Measurements from ENCODE around the gene L3MBTL1.

The L3MBTL1 gene

DNA sequence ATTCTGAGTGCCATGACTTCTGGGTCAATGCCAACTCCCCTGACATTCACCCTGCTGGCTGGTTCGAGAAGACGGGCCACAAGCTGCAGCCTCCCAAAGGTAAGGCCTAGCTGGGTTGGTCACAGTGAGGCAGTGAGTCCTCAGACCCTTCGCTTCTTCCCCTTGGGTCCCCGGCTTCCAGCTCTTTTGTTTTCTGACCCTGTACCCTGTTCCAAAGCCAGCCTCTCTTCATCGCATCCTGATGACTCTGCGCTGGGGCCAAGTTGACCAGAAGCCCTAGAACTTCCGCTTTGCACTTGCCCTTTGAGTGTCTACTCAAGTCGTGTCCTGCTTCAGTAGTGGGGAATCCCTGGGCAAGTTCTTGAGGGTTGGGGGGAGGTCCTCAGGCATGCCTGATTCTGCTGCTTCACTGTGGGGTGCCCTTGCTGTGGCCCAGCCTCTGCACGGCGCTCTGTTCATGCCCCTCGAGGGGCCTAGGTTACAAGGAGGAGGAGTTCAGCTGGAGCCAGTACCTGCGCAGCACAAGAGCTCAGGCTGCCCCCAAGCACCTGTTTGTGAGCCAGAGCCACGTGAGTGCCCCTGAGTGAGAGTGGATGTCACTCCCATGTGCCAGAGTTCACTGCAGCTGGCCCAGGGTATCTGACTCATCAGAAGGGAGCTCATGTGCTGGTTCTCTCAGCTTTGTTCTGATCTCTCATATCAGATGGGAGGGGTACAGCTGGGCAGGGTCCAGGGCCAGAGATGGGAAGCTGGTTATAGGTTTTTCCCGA is 23.0 kb downstream of the L3MBTL1 start:
- in situ Hi-C loops (cut with MboI; ENCODE audit: low pct_unique_long_range_greater_than_20kb, low sequenced_read_pairs): loop anchor here (25.0 kb wide), 1 partner anchor 557 kb away; no protein-coding TSS in a partner anchor
- DNase-seq: no peak

DNA sequence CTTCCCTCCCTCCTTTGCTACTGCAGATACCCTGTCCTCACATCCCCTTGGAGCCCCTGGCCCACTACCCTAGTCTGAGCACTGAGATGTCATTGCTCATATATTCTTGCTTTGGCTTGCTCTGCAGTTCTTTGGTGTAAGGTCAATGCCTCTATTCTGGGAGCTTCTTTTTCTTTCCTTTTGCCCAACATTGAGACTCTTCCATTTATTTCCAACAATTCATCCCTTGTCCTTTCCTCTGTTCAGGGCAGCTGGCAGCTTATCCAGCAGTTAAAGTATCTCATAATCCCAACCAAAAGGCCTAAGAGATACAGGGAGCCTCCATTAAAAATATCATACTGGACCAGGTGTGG is 23.6 kb downstream of the L3MBTL1 start:
- in situ Hi-C loops (cut with MboI; ENCODE audit: low pct_unique_long_range_greater_than_20kb, low sequenced_read_pairs): loop anchor here (25.0 kb wide), 1 partner anchor 556 kb away; no protein-coding TSS in a partner anchor
- DNase-seq: no peak

DNA sequence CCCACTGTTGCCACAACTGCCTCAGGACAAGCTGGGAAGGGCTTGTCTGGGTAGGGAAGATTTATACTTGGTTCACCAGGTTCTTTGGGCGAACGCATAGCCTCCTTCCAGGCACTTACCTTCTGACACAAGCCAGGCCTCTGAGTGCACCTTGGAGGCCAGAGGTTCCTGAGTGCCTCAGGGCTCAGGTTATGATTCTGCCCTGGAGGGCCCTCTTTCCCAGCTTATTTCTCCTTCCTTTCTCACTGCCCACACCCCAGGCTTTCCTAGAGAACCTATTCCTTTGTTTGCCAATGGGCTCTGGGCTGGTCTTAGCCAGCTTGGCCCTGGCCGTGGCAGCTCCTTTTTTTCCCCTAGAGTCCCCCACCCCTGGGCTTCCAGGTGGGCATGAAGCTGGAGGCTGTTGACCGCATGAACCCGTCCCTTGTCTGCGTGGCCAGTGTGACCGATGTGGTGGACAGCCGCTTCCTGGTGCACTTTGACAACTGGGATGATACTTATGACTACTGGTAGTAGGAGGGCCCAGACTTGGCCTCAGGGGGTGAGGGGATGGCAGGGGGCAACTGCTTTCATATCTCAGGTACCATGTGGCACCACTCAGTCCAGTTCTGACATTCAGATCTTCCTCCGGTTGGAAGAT is 25.0 kb downstream of the L3MBTL1 start:
- DNase-seq: no peak
- in situ Hi-C loops (cut with MboI; ENCODE audit: low pct_unique_long_range_greater_than_20kb, low sequenced_read_pairs): loop anchor here (25.0 kb wide), 1 partner anchor 555 kb away; no protein-coding TSS in a partner anchor

DNA sequence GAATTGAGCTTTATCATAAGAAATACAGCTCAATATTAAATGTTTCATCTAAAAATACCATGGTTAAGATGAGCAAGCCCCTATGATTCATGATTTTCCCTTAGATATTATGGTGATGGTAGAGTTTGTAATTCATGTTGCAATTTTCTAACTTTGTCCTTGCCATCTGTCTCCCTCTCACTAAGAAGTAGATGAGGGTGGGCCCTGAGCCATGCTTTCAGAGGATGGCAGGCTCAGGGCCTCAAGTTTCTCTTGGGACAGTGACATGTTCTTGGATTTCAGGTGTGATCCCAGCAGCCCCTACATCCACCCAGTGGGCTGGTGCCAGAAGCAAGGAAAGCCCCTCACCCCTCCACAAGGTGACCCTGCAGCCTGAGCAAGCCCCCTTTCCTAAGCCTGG is 25.6 kb downstream of the L3MBTL1 start:
- in situ Hi-C loops (cut with MboI; ENCODE audit: low pct_unique_long_range_greater_than_20kb, low sequenced_read_pairs): loop anchor here (25.0 kb wide), 1 partner anchor 554 kb away; no protein-coding TSS in a partner anchor
- no peak for DNase-seq

DNA sequence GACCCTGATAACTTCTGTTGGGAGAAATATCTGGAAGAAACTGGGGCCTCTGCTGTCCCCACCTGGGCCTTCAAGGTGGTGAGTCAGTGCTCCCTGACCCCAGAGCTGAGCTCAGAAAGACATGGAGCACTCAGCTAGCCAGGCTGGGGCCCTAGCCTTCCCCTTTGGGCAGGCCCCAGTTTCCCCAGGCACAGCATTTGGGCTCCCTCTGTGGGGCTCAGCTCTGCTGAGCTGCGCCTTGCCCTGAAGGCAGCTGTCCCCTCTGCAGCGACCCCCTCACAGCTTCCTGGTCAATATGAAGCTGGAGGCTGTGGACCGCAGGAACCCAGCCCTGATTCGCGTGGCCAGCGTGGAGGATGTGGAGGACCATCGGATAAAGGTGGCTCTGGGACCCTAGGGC is 26.5 kb downstream of the L3MBTL1 start:
- in situ Hi-C loops (cut with MboI; ENCODE audit: low pct_unique_long_range_greater_than_20kb, low sequenced_read_pairs): loop anchor here (25.0 kb wide), 1 partner anchor 553 kb away; no protein-coding TSS in a partner anchor
- DNase-seq: no peak

DNA sequence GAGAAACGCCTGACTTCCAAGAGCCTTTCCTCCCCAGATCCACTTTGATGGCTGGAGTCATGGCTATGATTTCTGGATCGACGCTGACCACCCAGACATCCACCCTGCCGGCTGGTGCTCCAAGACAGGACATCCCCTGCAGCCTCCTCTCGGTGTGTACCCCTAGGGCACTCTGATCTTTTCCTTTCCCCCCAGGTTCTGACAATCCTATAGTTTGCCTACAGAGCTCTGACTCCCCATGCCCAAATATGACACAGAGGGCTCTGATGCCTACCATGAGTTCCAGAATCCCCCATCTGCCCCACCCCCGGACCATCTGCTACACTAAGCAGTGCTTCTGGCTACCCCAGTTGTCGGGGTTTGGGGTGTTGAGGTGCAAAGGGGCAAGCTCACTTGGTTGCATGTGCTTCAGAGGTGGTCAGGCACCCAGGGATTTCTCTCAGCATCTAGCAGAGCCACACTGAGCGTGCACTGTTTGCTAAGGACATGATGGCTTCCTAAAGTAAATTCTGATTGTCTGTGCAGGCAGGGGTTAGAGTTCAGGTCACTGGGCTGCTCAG is 27.4 kb downstream of the L3MBTL1 start:
- in situ Hi-C loops (cut with MboI; ENCODE audit: low pct_unique_long_range_greater_than_20kb, low sequenced_read_pairs): loop anchor here (25.0 kb wide), 1 partner anchor 552 kb away; no protein-coding TSS in a partner anchor
- DNase-seq: no peak

DNA sequence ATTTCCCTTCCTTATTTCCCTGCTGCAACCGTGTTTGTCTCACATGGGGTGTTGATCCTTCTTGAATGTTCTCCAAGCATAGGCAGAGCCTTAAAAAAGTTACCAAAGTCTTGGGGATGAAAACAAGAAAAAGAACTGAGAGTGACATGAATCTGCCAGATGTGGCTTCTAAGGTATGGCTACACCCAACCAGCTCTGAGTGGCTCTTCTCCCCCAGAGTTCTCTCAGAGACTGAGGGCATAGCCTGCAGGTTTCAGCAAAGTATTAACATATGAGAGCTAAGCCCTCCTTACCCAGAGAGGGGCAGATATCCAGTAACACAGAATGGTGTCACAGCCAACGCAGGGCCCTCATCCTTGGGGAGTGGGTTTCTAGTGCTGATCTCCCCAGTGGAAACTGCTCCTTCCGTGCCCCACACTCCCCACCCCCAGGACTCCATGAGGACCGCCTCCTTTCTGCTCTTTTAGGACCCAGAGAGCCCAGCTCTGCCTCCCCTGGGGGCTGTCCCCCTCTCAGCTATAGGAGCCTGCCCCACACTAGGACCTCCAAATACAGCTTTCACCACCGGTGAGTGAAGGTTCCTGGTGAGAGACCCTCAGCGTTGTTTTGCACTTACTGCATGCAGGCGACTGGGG is 28.0 kb downstream of the L3MBTL1 start:
- no peak for DNase-seq
- in situ Hi-C loops (cut with MboI; ENCODE audit: low pct_unique_long_range_greater_than_20kb, low sequenced_read_pairs): loop anchor here (25.0 kb wide), 1 partner anchor 552 kb away; no protein-coding TSS in a partner anchor

DNA sequence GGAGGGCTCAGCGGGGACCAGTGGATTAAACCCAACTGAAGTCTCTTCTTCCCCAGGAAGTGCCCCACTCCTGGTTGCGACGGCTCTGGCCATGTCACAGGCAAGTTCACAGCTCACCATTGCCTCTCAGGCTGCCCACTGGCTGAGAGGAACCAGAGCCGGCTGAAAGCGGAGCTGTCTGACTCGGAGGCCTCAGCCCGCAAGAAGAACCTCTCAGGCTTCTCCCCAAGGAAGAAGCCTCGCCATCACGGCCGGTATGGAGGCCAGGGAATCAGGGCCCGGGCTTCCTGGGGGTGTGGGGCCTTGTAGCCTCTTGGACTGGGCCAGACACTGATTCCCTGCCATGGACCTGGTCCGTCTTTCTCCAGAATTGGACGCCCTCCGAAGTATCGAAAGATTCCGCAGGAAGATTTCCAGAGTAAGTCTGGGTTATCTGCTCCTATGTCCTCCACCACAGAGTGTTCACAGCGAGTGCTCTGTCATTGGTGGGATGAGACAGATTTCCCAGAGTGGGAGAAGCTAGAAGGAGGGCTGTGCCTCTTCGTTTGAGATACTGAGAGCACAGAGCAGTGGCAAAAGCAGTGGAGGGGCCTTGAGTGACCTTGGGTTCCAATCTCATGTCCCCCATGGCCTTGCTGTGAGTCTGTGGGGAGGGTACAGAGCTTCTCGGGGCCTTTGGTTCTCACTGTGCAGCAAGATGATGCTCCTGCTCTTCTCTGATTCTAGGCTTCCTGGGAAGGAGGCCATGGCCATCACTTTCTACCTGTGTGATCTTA is 28.7 kb downstream of the L3MBTL1 start:
- in situ Hi-C loops (cut with MboI; ENCODE audit: low pct_unique_long_range_greater_than_20kb, low sequenced_read_pairs): loop anchor here (25.0 kb wide), 1 partner anchor 551 kb away; no protein-coding TSS in a partner anchor
- DNase-seq: no peak

DNA sequence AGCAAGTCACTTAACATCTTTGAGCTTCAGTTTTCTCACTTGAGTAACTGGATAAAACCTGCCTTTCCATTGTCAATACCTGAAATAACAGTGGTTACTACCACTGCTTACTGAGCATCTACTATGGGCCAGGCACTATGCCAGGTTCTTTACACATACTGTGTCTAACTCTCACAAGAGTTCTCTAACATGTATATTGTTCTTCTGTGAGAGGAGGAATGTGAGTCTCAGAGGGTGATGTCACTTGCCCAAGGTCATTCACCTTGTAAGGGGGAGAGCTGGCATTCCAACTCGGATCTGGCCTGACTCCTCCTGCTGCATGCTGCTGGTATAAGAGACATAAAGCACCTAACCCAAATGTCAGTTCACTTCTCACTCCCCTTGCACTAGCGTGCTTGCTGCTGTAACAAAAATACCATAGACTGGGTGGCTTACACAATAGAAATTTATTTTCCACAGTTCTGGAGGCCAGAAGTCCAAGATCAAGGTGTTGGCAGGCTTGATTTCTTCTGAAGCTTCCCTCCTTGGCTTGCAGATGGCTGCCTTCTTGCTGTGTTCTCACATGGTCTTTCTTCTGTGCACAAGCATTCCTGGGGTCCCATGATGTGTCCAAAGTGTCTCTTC is 29.4 kb downstream of the L3MBTL1 start:
- in situ Hi-C loops (cut with MboI; ENCODE audit: low pct_unique_long_range_greater_than_20kb, low sequenced_read_pairs): loop anchor here (25.0 kb wide), 1 partner anchor 550 kb away; no protein-coding TSS in a partner anchor
- no peak for DNase-seq

DNA sequence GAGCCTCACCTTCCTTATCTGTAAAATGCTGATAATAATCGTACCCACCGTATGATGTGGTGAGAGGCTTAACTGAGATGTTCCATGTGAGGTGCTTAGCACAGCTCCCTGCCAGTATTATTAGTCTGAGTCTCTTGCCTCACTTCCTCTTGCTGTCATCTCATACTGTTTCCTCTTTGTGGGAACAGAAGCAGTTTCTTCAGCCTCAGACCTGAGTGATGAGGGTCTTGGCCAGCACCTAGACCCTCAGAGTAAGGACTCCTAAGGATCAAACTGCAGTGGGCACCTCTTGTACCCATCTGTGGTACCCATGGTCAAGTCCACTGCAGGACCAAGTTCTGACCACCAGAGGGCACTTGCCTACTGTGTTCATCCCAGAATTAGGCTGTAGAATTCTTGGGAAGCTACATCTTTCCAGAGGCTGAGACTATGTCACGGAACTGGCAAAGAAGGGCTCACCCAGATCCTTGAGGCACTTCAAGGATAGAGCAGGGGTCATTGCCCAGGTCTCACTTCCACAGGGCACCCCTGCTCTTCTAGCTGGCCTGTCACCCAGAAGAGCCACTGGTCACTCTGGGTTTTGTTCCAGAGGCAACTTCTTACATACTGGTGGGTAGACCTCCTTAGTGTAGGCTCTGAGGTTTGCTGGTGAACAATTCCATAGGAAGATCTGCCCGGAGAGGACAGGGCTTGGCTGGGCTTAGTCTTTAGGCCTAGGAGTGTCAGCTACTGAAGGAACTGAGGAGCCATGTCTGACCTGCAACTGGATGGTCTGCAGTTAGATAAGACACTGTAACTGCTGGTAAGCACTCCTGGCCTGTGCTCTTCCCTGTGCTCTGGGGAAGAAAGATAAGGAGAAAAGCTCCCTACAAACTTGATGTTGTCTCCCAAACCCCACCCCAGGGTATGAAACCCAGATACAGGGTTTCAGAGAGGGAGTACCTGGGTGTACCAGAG is 30.7 kb downstream of the L3MBTL1 start:
- peak; percentile 37 for DNase-seq
- in situ Hi-C loops (cut with MboI; ENCODE audit: low pct_unique_long_range_greater_than_20kb, low sequenced_read_pairs): loop anchor here (25.0 kb wide), 1 partner anchor 549 kb away; no protein-coding TSS in a partner anchor

DNA sequence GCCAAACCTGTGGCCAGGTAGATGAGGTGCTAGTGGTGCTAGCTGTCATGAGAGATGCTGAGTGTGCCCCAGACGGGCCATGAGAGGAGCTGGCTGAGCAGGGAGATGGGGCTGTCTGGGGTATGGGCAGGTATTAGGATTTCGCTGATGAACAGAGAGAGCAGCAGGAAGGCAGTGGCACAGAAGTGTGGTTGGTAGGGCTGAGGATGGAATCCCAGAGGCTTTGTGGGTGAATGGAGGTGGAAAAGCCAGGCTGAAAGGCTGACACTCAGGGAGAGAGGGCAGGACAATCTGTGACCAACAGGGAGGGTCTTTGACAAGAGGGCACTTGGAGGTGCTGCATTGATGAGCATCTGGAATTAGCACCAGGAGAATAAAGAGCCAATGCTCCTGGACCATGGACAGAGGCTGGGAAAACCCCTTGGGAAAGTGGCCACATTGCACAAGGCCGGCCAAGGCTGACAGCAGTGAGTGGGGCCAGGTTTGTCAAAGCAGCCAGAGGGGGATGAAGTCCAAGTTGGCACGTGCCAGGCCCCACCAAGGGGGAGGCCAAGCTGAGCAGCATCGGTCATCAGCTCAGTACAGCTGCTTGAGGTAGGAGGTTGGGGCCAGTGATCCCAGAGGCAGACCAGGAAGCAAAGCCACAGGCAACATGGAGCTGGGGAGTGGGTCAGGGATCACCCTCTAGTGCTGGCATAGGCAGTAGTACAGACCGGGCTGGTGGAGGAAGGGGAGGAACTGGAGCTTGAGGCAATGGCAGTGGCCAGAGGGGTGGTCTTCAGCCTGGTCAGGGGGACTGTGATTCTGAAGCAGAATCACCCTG is 31.6 kb downstream of the L3MBTL1 start:
- DNase-seq: no peak
- in situ Hi-C loops (cut with MboI; ENCODE audit: low pct_unique_long_range_greater_than_20kb, low sequenced_read_pairs): loop anchor here (25.0 kb wide), 1 partner anchor 548 kb away; no protein-coding TSS in a partner anchor

DNA sequence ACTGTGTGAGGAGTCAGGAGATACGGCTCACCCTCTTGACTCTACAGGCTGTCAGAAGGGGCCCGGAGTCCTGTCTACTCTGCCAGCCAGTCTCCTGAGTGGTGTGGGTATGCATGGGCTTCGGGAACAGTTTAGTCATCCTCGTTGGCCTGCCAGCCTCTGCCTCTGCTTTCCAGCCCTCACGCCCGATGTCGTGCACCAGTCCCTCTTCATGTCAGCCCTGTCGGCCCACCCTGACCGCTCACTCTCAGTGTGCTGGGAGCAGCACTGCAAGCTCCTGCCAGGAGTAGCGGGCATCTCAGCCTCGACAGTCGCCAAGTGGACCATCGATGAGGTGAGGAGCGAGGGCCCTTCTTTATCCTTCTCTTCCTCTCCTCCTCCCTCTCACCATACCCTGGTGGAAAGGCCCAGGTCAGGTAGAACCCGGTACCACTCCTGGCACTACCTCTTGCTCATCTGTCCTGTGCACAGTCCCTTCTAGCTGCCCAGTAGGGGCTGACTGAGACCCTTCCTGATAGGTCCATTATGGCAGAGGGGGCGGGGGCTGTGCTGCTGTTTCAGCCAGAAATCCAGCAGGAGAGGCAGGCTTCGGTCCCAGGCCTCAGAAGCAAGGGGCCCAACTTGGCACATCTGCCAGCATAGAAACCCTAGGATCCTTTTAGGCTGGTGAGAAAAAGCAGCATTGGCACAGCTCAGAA is 32.6 kb downstream of the L3MBTL1 start:
- in situ Hi-C loops (cut with MboI; ENCODE audit: low pct_unique_long_range_greater_than_20kb, low sequenced_read_pairs): loop anchor here (25.0 kb wide), 1 partner anchor 547 kb away; no protein-coding TSS in a partner anchor
- no peak for DNase-seq

DNA sequence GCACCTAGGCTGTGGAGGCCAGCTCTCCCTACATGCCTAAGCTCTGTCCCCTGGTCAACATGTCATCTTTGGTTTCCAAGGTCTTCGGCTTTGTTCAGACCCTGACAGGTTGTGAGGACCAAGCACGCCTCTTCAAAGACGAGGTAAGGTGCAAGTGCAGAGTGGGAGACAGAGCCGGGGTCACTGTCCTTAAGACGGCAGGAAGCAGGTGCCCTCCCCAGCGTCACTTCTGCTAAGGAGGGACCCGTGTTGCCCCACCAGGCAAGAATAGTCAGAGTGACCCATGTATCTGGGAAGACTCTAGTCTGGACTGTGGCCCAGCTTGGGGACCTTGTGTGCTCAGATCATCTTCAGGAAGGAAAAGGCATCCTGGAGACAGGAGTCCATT is 33.2 kb downstream of the L3MBTL1 start:
- in situ Hi-C loops (cut with MboI; ENCODE audit: low pct_unique_long_range_greater_than_20kb, low sequenced_read_pairs): loop anchor here (25.0 kb wide), 1 partner anchor 547 kb away; no protein-coding TSS in a partner anchor
- DNase-seq: no peak

DNA sequence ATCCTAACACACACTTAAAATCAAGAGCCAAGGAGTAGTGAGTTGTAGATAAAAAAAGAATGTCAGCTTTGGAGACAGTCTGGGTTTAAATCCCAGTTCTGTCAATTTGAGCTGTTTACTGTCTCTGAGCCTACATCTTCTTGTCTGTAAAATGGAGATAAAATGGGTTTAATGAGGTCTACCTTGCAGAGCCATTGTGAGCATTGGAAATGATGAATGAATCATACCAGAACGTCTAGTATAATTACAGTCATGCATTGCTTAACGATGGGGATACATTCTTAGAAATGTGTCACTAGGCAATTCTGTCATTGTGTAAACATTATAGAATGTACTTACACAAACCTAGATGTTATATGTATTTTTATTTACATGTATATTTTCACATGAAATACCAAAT is 33.7 kb downstream of the L3MBTL1 start:
- no peak for DNase-seq
- in situ Hi-C loops (cut with MboI; ENCODE audit: low pct_unique_long_range_greater_than_20kb, low sequenced_read_pairs): loop anchor here (25.0 kb wide), 1 partner anchor 546 kb away; no protein-coding TSS in a partner anchor

DNA sequence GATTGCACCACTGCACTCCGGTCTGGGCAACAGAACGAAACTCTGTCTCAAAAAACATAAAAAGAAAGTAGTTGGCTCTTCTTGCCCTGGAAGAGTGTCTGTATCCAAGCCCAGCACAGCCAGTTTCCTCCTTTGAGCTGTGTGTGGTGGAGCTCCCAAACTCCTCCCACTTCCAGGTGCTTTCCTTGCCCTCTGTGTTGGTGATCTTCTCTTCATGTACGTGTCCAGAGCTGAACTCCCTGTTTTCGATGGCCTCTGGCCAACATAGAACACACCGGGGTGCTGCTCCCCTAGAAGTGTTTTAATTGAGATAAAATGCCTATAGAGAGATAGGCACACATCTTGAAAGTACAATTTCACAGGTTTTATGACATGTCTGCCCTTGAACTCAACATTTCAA is 34.7 kb downstream of the L3MBTL1 start:
- in situ Hi-C loops (cut with MboI; ENCODE audit: low pct_unique_long_range_greater_than_20kb, low sequenced_read_pairs): loop anchor here (25.0 kb wide), 1 partner anchor 545 kb away; no protein-coding TSS in a partner anchor
- DNase-seq: no peak

DNA sequence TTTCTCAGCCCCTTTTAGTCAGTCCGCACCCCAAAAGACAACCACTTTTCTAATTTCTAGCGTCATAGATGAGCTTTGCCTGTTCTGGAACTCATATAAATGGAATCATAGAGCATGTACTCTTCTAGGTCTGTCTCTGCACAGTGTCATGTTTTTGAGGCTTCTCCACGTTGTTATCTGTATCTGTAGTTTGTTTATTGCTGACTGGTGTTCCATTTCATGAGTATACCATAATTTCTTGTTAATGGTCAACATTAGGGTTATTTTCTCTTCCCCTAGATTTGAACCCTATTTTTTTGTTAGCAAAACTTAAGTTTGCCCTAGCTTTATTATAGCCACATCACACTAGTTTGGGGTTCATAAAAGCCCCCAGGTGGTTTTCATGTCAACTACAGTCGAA is 35.2 kb downstream of the L3MBTL1 start:
- in situ Hi-C loops (cut with MboI; ENCODE audit: low pct_unique_long_range_greater_than_20kb, low sequenced_read_pairs): loop anchor here (25.0 kb wide), 1 partner anchor 545 kb away; no protein-coding TSS in a partner anchor
- no peak for DNase-seq
